Measurements from ENCODE around the gene NPAS3. TPM values are rescaled to one million over a fixed set of nuclear protein-coding genes. Genes with fewer than 3 reads are reported as not detected.

Gene NPAS3
- total RNA-seq, 1 experiment from 2014 or later = 0.36 TPM

DNA sequence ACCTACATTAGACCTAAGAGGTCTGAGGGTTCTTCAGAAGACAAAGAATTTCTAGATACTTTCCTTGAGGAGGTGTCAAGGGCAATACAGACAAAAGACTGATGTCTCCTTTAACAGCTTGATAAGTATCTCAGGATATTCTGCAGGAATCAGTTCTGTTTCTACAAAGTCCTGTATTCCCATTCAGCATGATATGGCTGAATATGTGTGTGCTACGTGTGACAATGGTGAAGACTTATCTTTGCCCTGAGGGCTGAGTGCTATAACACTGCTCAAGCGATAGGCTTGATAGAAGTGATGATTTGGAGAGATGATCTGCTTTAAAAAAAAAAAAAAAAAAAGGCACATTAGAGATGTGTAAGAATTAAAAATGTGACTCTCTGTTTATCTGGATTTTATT lies 582.5 kb downstream of the NPAS3 start:
- Histone ChIP-seq H3K27me3 (ENCODE audit: low read length) (peaks cover 6% of the 10 kb centered on the region; the same call in 1 of the 2 replicates), H4K20me1 (ENCODE audit: low read length) (no peaks in the 10 kb centered on the region), H3K4me1 (ENCODE audit: insufficient read depth, low read length) (peaks cover 7% of the 10 kb centered on the region; the same call in 1 of the 2 replicates), H3K9ac (ENCODE audit: low read length) (no peak overlapping the region), H3K9me3 (ENCODE audit: low read length) (no peaks in the 10 kb centered on the region), H2AFZ (ENCODE audit: low read length) (no peak overlapping the region), H3K4me2 (ENCODE audit: low read length) (no peak overlapping the region), H3K9me2 (replicated peaks; ENCODE audit: low read length) (no peaks in the 10 kb centered on the region), H3K27ac (ENCODE audit: low read length) (no peak overlapping the region), H3K4me3 (ENCODE audit: low read length) (no peak overlapping the region), H3K36me3 (ENCODE audit: low read depth, low read length) (no peaks in the 10 kb centered on the region), H3F3A (ENCODE audit: low read length, unreplicated experiment) (no peaks in the 10 kb centered on the region), H3K79me2 (ENCODE audit: low read length) (no peaks in the 10 kb centered on the region)
- POLR2A ChIA-PET (ENCODE audit: unreplicated experiment) = no interaction called here
- DNase-seq (no peak), ATAC-seq (no peak)
- TF ChIP-seq, protein P1, sequence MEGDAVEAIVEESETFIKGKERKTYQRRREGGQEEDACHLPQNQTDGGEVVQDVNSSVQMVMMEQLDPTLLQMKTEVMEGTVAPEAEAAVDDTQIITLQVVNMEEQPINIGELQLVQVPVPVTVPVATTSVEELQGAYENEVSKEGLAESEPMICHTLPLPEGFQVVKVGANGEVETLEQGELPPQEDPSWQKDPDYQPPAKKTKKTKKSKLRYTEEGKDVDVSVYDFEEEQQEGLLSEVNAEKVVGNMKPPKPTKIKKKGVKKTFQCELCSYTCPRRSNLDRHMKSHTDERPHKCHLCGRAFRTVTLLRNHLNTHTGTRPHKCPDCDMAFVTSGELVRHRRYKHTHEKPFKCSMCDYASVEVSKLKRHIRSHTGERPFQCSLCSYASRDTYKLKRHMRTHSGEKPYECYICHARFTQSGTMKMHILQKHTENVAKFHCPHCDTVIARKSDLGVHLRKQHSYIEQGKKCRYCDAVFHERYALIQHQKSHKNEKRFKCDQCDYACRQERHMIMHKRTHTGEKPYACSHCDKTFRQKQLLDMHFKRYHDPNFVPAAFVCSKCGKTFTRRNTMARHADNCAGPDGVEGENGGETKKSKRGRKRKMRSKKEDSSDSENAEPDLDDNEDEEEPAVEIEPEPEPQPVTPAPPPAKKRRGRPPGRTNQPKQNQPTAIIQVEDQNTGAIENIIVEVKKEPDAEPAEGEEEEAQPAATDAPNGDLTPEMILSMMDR (conservative IDR thresholded peaks at IDR 0.05; ENCODE audit: low read depth, low read length) = no peak
- TF ChIP-seq EZH2 (IDR thresholded peaks at IDR 0.05; ENCODE audit: low read length, unreplicated experiment) (no peak), EZH2phosphoT487 (IDR thresholded peaks at IDR 0.05; ENCODE audit: borderline replicate concordance, low read length) (no peak)
- BruUV-seq (replicated peaks) = no TSS peak
- CTCF ChIA-PET = no interaction called here
- intact Hi-C loops (cut with micrococcal nuclease) = no loop called here

DNA sequence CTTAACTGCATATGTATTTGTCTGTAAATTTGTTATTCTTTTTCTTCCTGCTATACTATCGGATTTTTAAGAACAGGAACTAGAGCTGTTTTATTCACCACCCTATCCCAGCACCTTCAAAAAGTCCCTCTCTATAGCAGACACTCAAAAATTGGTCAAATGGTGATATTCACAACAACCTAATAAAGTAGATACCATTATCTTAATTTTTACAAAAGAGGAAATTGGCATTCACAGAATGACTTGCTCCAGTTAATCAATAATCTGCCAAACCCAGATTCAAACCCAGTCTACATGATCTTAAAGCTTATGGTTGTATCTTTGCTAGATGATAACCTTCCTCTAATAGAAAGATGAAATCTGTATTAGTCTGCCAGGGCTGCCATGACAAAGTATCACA lies 585.6 kb downstream of the NPAS3 start:
- Histone ChIP-seq H3K9me3 (ENCODE audit: low read length) (no peaks in the 10 kb centered on the region), H3K9ac (ENCODE audit: low read length) (no peak overlapping the region), H3K4me2 (ENCODE audit: low read length) (no peak overlapping the region), H3F3A (ENCODE audit: low read length, unreplicated experiment) (no peaks in the 10 kb centered on the region), H4K20me1 (ENCODE audit: low read length) (no peaks in the 10 kb centered on the region), H3K27me3 (ENCODE audit: low read length) (peaks cover 10% of the 10 kb centered on the region; the same call in 1 of the 2 replicates), H3K27ac (ENCODE audit: low read length) (no peak overlapping the region), H3K79me2 (ENCODE audit: low read length) (no peaks in the 10 kb centered on the region), H3K4me3 (ENCODE audit: low read length) (no peak overlapping the region), H3K4me1 (ENCODE audit: insufficient read depth, low read length) (peaks cover 7% of the 10 kb centered on the region; the same call in 1 of the 2 replicates), H3K9me2 (replicated peaks; ENCODE audit: low read length) (no peaks in the 10 kb centered on the region), H3K36me3 (ENCODE audit: low read depth, low read length) (no peaks in the 10 kb centered on the region), H2AFZ (ENCODE audit: low read length) (no peak overlapping the region)
- no peak for DNase-seq
- CTCF ChIA-PET = no interaction called here
- TF ChIP-seq EZH2 (IDR thresholded peaks at IDR 0.05; ENCODE audit: low read length, unreplicated experiment) (no peak), EZH2phosphoT487 (IDR thresholded peaks at IDR 0.05; ENCODE audit: borderline replicate concordance, low read length) (no peak)
- TF ChIP-seq, protein P1 (conservative IDR thresholded peaks at IDR 0.05; ENCODE audit: low read depth, low read length) = no peak
- intact Hi-C loops (cut with micrococcal nuclease) = no loop called here
- ATAC-seq = no peak
- no TSS peak for BruUV-seq (replicated peaks)
- POLR2A ChIA-PET (ENCODE audit: unreplicated experiment) = no interaction called here

DNA sequence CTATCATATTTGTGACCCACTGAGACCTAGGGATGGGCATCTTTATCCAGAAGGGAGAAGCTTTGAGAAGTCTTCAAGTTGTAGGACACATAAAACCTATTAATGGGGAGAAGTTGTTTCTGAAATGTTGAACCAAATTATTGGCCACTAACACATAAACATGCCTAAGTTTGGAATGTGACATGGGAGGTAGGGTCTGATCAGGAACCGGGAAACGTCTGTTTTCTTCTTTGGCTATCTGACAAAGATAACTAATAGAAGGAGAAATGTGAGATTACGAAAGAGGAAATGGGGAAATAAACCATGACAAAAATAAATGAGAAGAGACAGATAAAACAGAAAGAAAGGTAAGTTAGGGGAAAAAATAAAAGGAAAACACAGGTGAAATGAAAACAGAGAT lies 586.9 kb downstream of the NPAS3 start:
- CTCF ChIA-PET = no interaction called here
- POLR2A ChIA-PET (ENCODE audit: unreplicated experiment) = no interaction called here

More for the DNA sequence above, 586.9 kb downstream of the NPAS3 start:
- H3F3A ChIP-seq (ENCODE audit: low read length, unreplicated experiment) = no peaks in the 10 kb centered on the region
- no peak overlapping the region for H3K9ac ChIP-seq (ENCODE audit: low read length)
- H3K9me3 ChIP-seq (ENCODE audit: low read length) = no peaks in the 10 kb centered on the region
- H3K4me1 ChIP-seq (ENCODE audit: insufficient read depth, low read length) = peaks cover 7% of the 10 kb centered on the region; the same call in 1 of the 2 replicates
- no peaks in the 10 kb centered on the region for H3K36me3 ChIP-seq (ENCODE audit: low read depth, low read length)
- H2AFZ ChIP-seq (ENCODE audit: low read length) = no peak overlapping the region
- H3K27me3 ChIP-seq (ENCODE audit: low read length) = peaks cover 4% of the 10 kb centered on the region; the same call in 1 of the 2 replicates
- TF ChIP-seq EZH2phosphoT487 (IDR thresholded peaks at IDR 0.05; ENCODE audit: borderline replicate concordance, low read length) = no peak
- no peak for TF ChIP-seq EZH2 (IDR thresholded peaks at IDR 0.05; ENCODE audit: low read length, unreplicated experiment)
- TF ChIP-seq, protein P1 (conservative IDR thresholded peaks at IDR 0.05; ENCODE audit: low read depth, low read length) = no peak
- H3K27ac ChIP-seq (ENCODE audit: low read length) = no peak overlapping the region
- no peak overlapping the region for H3K4me2 ChIP-seq (ENCODE audit: low read length)
- H3K9me2 ChIP-seq (replicated peaks; ENCODE audit: low read length) = no peaks in the 10 kb centered on the region
- intact Hi-C loops (cut with micrococcal nuclease) = no loop called here
- no TSS peak for BruUV-seq (replicated peaks)
- ATAC-seq = no peak
- H3K4me3 ChIP-seq (ENCODE audit: low read length) = no peak overlapping the region
- H3K79me2 ChIP-seq (ENCODE audit: low read length) = no peaks in the 10 kb centered on the region
- no peak for DNase-seq
- no peaks in the 10 kb centered on the region for H4K20me1 ChIP-seq (ENCODE audit: low read length)

All from PC-3 (cell line).